Measurements from ENCODE around the gene DES.

GRCh38 chr2:219385958-219386520 lies 32.1 kb upstream of the DES start:
- TF ChIP-seq EP300 (IDR thresholded peaks at IDR 0.05; ENCODE audit: borderline replicate concordance) (no peak), REST (IDR thresholded peaks at IDR 0.05; ENCODE audit: low read depth) (no peak), ZBTB7A (IDR thresholded peaks at IDR 0.05; ENCODE audit: low read depth) (no peak), RAD21 (IDR thresholded peaks at IDR 0.05; ENCODE audit: low read depth) (no peak), TEAD4 (IDR thresholded peaks at IDR 0.05) (no peak), TAF1 (IDR thresholded peaks at IDR 0.05; ENCODE audit: low read depth) (no peak), MAX (IDR thresholded peaks at IDR 0.05) (no peak), EGR1 (IDR thresholded peaks at IDR 0.05) (no peak), NFIC (IDR thresholded peaks at IDR 0.05) (no peak), USF1 (IDR thresholded peaks at IDR 0.05) (no peak), CREB1 (IDR thresholded peaks at IDR 0.05; ENCODE audit: low read depth) (no peak), CEBPB (IDR thresholded peaks at IDR 0.05) (no peak), YY1 (IDR thresholded peaks at IDR 0.05; ENCODE audit: low read depth) (no peak)
